Hematopoietic multipotent progenitor cell treated with erythropoietin and hydrocortisone succinate and interleukin-3 and kit ligand, for 6 days (in vitro differentiated cells): ENCODE results near the gene HYDIN.
"Not testable (repeated sequence)": the region's sequence is repeated elsewhere in the genome, so short reads cannot be mapped to it uniquely, and the experiment has no call there.

Experiments
- DNase-seq: peaks from one replicate; pipeline ENCODE4 v3.0.0-alpha.2; 2015

The HYDIN gene

DNA sequence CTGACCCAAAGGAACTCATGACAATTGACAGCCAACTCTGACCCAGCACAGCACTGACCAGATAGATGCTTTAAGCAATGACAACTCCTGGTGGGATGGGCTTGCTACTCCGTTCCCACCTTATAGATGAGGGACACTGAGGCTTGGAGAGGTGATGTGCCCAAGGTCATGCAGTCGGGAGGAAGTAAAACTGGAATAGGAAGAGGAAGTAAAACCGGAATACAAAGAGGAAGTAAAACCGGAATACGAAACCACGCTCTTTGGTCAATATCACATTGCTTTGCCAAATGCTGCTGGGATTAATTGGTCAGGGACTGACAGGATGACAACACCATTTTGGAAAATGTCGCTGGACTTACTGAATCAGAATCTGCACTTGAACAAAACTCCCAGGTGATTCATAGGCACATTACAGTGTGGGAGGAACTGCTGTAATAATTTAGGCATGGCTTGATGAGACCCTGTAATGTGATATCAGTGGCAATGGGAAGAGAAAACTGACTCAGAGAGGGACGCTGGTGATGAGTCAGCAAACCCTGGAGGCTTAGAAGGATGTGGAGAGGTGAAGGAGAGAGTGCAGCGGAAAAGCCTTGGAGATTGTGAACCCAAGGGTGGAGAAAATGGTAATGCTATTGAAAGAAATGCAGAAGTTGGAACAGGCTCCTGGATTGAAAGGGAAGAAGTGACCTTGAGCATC, 243.4 kb downstream of the HYDIN start:
- DNase-seq = not testable (repeated sequence)

DNA sequence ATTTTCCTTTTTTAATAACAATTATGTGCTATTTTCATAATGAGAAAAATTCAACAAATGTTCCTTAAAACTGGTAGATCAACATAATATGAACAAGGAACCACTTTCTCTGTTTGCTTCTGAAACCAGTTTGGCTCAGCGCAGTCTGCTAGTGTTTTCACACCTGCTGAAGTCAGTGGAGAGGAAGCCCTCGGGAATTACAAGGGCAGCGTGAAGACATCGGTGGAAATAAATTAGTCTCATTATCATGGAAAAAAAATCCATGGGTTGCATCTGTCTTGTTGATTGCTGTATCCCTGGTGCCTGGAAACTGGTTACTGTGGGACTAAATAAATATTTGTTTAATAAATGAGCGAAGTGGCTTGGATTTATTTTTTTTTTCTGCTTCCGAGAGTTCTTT, 245.8 kb downstream of the HYDIN start:
- not testable (repeated sequence) for DNase-seq

DNA sequence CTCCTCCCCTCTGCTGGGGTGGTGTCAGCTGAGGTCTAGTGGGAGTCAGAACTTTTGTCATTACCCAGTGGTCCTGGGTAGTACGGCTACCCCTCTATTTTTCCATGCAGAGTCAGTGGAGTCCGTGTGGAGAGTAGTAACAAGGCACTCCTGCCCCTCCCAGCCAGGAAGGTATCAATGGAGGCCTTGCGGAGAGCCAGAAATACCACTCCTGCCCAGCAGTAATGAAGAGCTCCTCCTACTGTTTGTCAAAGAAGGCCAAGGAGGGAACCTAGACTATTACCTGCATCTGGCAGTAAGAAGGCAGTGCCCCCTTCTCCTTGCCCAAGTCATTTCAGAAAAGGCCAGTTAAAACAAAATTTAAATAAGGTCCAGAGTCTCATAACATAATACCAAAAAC, 262.2 kb downstream of the HYDIN start:
- not testable (repeated sequence) for DNase-seq

DNA sequence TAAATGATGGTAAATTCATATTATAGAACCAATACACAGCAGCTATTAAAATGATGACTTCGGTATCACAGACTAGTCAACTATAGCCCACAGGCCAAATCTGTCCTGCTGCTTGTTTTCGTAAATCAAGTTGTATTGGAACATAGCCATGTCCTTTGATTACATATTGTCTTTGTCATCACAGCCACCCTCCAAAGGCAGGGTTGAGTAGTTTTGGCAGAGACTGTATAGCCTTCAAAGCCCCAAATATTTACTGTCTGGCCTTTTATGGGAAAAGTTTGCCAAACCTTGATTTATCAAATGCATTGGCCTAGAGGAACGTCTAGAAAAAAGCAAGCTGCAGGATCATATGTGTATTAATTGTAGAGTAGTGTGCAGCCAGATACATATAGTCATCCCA, 270.4 kb downstream of the HYDIN start:
- not testable (repeated sequence) for DNase-seq

DNA sequence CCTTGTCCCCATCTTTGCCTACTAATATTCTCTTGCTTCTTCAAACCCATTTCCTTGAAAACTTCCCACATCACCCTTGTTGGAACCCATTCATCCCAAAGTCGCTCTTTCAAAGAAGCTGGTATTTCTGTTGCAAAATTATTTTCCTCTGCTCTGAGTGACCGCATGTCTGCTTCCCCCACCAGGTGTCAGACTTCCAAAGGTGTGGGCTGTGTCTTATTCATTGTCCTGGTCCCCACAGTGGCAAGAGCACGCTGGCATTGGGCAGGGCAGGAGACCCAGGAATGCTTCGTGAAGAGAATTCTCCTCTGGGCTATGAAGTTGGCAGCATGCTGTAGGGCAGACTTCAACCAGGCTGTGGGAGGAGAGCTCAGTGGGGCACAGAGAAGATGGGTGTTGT, 275.6 kb downstream of the HYDIN start:
- not testable (repeated sequence) for DNase-seq

DNA sequence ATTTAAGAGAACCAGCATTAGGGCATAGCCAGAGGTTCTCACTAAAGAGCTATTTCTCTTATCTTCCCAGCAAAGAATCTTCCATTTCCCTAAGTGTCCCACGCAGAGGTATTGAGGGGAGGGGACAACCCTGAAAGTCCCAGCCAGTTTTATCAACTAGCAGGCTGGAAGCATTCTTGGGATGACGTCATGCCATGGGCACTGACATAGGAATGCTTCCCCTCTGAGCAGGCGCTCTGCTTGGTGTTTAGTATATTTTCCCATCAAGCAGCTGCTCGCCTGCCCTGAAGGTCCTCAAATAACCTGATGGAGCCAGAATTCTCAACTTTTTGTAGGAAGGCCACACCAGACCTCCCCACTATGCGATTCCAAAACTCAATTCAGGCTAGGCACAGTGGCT, 276.7 kb downstream of the HYDIN start:
- not testable (repeated sequence) for DNase-seq

DNA sequence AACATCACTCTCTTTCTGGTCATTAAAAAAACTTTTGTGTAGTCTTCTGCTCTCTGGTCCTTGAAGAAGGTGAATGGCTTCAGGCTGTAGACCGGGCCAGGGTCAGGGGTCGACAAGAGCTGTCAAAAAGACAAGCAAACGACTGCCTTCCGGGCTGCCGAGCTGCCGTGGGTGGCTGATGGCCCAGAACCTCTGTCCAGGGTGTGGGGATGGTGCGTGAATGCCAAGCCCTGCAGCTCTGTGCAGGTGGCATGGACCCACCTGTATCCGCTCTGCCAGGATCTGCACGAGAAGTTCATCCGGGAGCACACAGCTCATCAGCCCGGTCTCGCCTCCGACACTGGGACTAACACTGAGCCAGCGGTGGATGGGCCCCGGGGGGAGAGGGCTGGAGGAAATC, 287.0 kb downstream of the HYDIN start:
- not testable (repeated sequence) for DNase-seq

DNA sequence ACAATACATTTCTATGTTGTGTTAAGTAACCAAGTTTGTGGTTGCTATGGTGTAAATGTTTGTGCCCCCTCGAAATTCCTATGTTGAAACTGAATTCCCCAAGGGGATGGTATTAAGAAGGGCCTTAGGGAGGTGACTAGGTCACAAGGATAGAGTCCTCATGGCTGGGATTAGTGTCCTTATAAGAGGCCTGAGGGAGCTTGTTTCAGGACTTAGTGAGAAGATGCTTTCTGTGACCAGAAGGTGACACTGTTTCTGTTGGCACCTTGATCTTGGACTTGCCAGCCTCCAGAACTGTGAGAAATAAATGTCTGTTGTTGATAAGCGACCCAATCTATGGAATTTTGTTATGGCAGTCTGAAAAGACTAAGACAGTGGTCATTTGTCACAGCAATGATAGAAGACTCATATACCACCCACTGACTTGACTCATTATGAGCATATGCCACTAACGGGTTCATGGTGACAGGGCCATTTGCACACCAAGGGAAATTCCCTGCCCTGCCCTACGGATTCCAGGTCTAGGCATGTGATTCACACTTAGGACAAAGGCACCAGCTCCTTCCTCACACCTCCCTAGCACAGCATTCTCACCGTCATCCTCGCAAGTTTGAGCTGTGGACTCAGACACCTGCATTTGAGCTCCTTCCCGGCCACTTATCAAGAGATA, 290.7 kb downstream of the HYDIN start:
- DNase-seq = not testable (repeated sequence)

DNA sequence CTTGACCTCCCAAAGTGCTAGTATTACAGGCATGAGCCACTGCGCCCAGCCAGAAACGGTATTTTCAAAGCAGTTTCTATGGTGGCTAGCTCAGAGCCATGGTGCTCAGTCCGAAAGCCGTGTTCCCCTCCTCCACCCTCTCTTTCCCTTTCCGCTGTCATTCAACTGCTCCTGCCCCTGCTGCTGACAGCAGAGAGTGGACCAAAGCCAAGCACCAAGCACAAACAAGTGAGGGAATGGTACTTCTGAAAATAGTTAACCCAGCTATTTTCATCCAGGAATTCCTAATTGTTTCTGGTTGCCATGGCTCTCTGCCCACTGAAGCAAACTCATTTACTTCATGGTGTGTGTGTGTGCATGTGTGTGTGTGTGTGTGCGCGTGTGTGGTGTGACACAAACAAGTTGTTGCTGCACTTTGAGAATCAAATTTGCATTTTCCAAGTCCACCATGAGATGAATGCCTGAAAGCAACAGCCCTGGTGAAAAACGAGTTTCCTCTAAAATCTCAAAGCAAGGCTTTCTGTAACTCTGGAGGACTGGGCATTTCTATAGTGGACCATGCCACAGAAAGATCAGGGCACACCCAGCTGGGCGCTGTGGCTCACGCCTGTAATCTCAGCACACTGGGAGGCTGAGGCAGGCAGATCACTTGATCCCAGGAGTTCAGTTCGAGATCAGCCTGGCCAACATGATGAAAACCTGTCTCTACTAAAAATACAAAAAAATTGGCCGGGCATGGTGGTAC, 293.6 kb downstream of the HYDIN start:
- DNase-seq = not testable (repeated sequence)

DNA sequence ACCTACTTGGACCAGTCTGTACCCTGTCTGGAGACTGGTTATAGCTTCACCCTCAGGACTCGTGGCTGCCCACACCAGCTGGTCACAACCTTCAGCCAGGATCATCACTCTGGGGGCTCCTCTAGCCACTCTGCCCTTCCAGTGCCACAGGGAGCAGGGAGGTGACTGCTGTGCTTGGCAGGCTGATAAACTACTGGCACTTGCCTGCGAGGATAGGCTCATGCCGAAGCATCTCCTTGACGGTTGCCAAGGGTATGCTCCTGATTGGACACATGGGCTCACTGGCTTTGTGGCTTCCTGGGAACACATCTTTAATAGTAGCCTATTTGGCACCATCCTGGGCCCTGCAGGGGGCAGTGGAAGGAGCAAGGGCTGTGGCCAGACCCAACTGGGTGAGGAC, 295.2 kb downstream of the HYDIN start:
- not testable (repeated sequence) for DNase-seq

DNA sequence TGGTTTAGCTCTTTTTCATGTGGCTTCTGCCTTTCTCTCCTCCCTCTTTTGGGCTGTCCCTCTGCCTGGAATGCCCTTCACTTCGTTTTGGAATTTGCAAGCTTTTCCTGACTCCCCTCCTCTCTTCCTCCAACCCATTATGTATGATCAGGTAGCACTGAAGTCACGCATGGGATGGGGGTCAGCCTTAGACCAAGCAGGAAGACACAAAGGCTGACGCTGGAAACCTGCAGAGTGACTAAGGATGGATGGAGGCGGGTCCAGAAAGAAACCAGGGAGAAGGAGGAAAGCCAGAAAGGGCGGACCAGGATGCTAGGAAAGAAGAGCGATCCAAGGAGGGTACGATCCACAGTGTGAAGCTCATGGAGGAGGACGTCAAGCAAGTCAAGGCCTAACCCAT, 296.8 kb downstream of the HYDIN start:
- not testable (repeated sequence) for DNase-seq

DNA sequence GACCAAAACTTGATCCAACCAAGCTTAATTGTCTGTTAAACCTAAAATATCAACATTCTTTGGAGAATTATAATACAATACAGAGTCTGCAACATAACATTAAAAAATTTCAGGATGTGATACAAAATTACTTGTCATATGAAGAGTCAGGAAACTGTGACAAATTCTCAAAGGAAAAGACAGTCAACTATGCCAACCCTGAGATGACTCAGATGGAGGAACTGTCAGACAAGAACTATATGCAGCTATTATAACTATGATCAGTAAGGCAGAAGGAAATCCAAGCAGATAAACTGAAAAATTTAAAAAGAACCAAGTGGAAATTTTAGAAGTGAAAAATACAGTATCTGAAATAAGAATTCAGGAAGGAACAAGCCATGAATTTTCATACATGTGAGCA, 299.8 kb downstream of the HYDIN start:
- DNase-seq = not testable (repeated sequence)

DNA sequence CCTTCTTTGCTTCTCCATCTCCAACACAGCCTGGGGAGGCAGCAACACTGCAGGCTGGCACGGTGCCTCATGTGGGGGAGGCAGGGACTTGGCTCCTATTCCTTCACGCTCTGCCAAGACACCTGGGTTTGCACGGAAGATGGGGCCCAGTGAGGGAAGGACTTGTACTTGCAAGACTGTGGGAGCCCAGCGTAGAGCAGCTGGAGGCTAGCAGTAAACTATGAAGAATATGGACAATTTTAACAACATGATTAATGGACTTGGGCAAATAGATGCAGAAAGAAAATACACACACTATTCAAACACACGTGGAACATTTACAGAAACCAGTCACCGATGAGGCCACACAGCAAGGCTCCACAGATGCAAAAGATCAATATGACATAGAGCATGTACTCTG, 308.4 kb downstream of the HYDIN start:
- DNase-seq = not testable (repeated sequence)

DNA sequence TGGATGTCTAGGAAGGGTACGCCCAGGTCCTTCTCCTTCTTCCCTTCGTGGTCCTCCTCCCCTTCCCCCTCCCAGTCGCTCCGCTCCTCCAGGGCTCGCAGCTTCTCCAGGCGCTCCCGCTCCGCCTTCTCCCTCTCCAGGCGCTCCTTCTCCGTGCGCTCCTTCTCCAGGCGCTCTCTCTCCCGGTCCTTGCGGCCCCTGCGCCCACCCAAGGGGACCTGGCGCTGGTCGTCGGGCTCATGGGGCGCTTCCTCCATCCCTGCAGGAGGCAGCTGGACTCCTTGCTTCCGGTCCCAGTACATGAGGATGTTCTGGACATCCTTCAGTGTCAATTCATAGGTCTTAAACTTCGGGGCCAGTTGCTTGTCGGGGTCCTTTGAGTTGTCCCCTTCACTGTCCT, 309.9 kb downstream of the HYDIN start:
- DNase-seq = not testable (repeated sequence)

DNA sequence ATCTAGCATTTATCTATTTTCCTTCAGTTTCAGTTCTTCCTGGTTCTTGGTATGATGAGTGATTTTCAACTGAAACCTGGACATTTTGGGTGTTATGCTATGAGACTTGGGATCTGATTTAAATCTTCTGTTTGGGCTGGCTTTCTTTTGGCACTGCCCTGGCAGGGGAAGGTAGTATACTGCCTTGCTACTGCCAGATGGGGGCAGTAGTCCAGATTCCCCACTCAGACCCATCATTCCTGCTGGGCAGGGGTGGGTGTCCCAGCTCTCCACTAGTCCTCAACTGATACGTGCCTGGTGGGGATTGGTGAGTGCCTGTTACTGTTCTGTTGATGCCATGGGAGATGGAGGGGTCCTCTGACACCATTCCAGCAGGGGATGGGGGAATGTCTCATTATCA, 342.3 kb downstream of the HYDIN start:
- DNase-seq = not testable (repeated sequence)

DNA sequence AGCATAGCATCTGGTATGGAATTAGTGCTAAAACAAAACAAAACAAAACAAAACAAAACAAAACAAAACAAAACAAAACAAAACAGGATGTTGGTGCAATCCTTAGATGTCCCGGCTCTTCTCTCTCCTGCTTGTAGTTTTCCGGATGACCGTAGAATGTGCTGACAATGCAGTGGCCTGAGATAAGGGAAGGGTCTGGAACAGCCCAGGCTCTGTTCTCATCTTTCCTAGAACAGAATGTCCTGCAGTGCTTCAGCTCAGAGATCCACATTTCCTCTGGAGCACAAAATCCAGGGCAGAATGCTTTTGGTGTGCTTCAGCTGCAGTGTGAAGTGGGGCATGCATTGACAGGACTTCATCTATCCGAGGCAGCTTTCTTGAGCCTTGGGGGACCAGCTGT, 345.9 kb downstream of the HYDIN start:
- not testable (repeated sequence) for DNase-seq

DNA sequence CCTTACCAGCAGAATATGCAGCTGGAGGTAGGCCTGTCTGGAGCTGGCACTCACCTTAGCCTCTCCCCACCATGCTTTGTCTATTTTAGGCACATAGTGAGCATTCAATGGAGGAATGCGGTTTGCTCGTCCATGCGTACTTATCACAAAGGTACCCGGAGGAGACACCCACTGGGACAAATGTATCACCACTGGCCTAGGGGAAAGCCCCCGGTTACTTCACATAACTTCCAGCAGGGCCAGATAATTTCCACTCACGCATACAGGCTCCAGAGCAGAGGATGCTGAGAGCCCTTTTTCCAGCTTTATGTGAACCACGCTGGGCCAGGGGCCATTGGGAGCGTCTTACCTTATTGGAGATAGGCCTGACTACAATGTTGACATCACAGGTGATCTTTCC, 348.2 kb downstream of the HYDIN start:
- DNase-seq = not testable (repeated sequence)

DNA sequence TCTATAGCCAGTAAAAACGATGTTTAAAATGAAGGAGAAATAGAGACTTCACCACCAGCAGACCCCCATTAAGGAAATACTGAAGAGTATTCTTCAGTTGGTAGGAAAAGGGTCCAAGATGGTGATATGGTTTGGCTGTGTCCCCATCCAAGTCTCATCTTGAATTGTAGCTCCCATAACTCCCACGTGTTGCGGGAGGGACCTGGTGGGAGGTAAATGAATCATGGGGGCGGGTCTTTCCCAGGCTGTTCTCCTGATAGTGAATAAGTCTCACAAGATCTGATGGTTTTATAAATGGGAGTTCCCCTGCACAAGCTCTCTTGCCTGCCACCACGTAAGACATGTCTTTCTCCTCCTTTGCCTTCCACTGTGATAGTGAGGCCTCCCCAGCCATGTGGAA, 352.6 kb downstream of the HYDIN start:
- DNase-seq = not testable (repeated sequence)

DNA sequence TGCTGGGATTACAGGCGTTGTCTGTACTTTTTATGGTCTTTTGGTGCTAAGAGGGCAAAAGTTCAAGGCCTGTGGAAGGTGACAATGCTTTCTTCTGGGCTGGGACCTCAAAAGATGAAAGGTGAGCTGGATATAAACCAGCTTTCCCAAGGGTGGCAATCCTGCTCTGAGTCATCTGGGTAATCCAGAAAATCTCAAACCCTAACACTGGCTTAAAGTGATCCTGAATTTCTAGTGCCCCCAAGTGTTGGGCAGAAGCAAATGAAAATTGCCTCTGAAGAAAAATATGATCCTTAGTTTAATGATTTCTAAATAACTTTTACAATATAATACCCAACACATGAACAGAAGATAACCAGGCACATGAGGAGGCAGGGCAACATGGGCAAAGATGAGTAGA, 354.1 kb downstream of the HYDIN start:
- DNase-seq = not testable (repeated sequence)

DNA sequence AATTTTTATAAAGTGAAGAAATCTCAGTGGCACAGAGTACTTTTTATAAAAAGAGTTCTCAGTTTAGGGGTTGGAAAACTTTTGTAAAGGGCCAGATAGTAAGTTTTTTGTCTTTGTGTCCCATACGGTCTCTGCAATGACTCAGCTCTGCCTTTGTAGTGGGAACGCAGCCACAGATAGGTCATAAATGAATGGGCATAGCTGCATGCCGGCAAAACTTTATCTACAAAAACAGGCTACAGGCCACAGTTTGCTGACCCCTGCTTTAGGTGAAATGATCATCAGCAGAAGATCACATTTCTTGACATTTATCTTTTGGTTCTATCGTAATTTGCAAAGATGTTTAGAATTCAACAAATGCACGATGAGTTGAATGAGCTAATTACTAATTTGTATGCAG, 365.8 kb downstream of the HYDIN start:
- not testable (repeated sequence) for DNase-seq

DNA sequence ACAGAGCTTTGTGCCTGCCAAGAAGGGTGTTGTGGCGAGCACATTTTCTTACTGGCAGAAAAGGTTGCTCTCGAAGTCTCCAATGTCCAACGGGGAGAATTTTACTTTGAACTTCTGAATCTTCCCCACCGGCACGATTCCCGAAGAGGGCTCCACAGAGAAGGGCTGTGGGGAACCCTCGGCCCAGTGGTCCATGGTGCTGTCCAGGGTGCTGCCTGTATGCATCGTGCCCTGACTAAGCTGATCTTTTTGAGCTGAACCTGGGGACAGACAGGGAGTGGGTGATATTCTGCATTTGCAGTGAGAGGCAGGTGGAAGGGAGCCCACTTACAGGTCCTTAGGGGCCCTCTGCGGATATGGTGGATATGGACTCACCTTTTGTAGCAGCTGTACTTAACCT, 368.5 kb downstream of the HYDIN start:
- peak; percentile 5 for DNase-seq

DNA sequence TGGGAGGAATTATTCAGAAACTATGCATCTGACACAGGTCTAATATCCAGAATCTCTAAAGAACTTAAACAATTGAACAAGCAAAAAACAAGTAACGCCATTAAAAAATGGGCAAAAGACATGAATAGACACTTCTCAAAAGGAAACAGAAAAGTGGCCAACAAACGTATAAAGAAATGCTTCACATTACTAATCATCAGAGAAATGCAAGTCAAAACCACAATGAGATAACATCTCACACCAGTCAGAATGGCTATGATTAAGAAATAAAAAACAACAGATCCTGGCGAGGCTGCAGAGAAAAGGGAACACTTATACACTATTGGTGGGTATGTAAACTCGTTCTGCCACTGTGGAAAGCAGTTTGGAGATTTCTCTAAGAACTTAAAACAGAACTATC, 379.2 kb downstream of the HYDIN start:
- peak; percentile 1 for DNase-seq

DNA sequence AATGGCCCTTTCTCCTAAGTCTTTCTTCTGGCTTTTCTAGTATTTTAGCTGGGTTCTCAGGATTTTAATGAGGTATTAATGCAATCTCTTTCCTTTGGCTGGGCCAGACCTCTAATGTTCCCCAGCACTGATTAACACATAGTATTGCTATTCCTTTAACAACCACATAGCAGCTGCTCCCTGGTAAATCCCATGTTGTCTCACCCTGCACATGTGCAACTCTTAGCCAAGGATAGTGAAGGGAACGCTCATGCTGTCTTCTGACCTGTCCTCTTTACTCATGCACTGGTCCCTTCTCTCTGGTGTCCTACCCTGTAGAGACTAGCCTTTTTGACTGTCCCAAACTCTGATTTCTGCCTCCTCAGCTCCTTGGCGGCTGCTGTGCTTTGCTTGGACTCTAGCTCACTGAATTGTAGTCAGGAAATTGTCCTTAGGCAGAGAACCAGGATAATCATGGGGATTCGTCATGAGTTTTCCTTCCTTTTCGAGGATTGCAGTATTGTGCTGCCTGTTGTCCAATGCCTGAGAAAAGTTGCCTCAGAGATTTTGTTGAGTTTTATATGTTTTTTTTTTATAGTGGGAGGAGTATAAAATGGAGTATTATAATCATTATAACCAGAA, 406.9 kb downstream of the HYDIN start:
- DNase-seq = not testable (repeated sequence)
